ENCODE data around the gene UBXN2A. TPM values are rescaled to one million over a fixed set of nuclear protein-coding genes. Genes with fewer than 3 reads are reported as not detected.

The UBXN2A gene
- total RNA-seq, 2 donors from 2014 or later = 10.0 to 17.3 TPM

DNA sequence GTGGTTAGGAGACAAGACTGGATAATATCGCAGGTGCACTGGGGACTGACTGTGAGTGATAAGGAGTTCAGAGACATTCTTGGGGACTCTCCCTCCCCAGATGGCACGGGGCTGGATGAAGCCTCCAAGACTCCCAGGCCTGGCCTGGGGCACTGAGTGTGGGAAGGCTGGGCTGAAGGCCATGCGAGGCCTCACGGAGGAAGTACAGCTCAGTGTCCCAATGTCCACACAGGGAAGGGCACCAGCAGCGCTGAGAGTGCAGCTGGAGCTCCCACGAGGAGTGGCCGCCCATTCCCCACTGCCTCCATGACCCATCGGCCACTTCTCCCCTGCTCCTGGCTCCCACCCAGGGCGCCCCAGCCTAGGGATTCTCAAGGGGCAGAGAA lies 76.1 kb downstream of the UBXN2A start:
- Histone ChIP-seq H3K4me3 (no peak overlapping the region), H3K9me3 (no peaks in the 10 kb centered on the region), H3K27me3 (peaks cover 3% of the 10 kb centered on the region), H3K9ac (ENCODE audit: low read depth in 2 of 2, low read length in 2 of 2) (no peak overlapping the region), H3K27ac (no peak overlapping the region), H3K4me1 (no peaks in the 10 kb centered on the region), H3K36me3 (no peaks in the 10 kb centered on the region)
- TF ChIP-seq, protein P1, sequence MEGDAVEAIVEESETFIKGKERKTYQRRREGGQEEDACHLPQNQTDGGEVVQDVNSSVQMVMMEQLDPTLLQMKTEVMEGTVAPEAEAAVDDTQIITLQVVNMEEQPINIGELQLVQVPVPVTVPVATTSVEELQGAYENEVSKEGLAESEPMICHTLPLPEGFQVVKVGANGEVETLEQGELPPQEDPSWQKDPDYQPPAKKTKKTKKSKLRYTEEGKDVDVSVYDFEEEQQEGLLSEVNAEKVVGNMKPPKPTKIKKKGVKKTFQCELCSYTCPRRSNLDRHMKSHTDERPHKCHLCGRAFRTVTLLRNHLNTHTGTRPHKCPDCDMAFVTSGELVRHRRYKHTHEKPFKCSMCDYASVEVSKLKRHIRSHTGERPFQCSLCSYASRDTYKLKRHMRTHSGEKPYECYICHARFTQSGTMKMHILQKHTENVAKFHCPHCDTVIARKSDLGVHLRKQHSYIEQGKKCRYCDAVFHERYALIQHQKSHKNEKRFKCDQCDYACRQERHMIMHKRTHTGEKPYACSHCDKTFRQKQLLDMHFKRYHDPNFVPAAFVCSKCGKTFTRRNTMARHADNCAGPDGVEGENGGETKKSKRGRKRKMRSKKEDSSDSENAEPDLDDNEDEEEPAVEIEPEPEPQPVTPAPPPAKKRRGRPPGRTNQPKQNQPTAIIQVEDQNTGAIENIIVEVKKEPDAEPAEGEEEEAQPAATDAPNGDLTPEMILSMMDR (IDR thresholded peaks at IDR 0.05) = no peak
- intact Hi-C loops (cut with DNase I) = no loop called here
- DNase-seq = no peak

DNA sequence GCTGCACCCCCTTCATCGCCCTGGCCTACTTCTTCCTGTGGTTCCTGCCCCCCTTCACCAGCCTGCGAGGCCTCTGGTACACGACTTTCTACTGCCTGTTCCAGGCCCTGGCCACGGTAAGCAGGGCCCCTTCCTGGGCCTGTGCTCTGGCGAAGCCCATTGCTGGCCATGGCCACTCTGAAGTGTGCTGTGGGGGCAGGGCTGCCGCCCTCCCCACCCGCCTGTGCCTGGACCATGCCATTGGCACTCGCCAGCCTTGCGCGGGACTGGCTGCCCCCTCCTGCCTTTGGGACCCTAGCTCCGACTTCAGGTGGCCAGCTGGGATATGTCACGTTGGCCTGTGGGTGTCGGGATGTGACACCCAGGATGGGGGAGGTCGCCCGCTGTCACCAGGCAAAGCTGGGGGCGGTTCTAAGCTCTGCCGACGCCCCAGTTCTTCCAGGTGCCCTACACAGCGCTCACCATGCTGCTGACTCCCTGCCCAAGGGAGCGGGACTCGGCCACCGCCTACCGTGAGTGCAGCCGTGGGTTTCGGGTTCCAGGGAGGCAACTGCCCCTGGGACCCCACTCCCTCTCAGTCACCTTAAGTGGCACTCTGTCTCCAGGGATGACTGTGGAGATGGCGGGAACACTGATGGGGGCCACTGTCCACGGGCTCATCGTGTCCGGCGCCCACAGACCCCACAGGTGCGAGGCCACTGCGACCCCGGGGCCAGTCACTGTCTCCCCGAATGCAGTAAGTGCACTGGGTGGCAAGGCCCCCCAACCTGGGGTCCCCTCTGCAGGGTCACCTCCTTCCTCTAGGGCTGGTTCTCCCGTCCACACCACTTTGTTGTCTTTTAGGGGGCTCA lies 76.8 kb downstream of the UBXN2A start:
- no peaks in the 10 kb centered on the region for H3K9me3 ChIP-seq
- H3K4me1 ChIP-seq = no peaks in the 10 kb centered on the region
- intact Hi-C loops (cut with DNase I) = no loop called here
- TF ChIP-seq, protein P1 (IDR thresholded peaks at IDR 0.05) = no peak
- no peak overlapping the region for H3K9ac ChIP-seq (ENCODE audit: low read depth in 2 of 2, low read length in 2 of 2)
- H3K4me3 ChIP-seq = no peak overlapping the region
- no peak for DNase-seq
- H3K27ac ChIP-seq = no peak overlapping the region
- no peaks in the 10 kb centered on the region for H3K36me3 ChIP-seq
- H3K27me3 ChIP-seq = no peaks in the 10 kb centered on the region

GRCh38 chr2:24017711-24018110 lies 77.4 kb downstream of the UBXN2A start:
- Histone ChIP-seq H3K27me3 (no peaks in the 10 kb centered on the region), H3K4me3 (no peak overlapping the region), H3K9me3 (no peaks in the 10 kb centered on the region), H3K4me1 (no peaks in the 10 kb centered on the region), H3K9ac (ENCODE audit: low read depth in 2 of 2, low read length in 2 of 2) (no peak overlapping the region), H3K36me3 (no peaks in the 10 kb centered on the region), H3K27ac (no peak overlapping the region)
- no peak for DNase-seq
- TF ChIP-seq, protein P1 (IDR thresholded peaks at IDR 0.05) = no peak
- intact Hi-C loops (cut with DNase I) = no loop called here

DNA sequence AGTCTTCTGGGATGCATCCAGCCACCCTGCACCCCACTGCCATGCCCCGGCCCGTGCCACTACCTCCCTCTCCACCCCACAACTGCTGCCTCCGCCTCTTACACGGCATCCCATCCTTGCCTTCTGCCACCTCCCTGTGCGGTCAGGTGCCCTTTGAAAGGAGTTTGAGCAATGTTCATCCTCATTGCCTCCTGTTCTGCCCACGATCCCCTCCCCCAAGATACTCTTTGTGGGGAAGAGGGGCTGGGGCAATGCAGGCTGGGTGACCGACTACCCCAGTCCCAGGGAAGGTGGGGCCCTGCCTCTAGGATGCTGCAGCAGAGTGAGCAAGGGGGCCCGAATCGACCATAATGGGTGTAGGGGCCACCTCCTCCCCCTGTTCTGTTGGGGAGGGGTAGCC lies 78.0 kb downstream of the UBXN2A start:
- H3K27me3 ChIP-seq = no peaks in the 10 kb centered on the region
- no peaks in the 10 kb centered on the region for H3K4me1 ChIP-seq
- H3K27ac ChIP-seq = no peak overlapping the region
- H3K9ac ChIP-seq (ENCODE audit: low read depth in 2 of 2, low read length in 2 of 2) = no peak overlapping the region
- no peaks in the 10 kb centered on the region for H3K36me3 ChIP-seq
- intact Hi-C loops (cut with DNase I) = no loop called here
- no peak overlapping the region for H3K4me3 ChIP-seq
- DNase-seq = no peak
- no peaks in the 10 kb centered on the region for H3K9me3 ChIP-seq
- TF ChIP-seq, protein P1 (IDR thresholded peaks at IDR 0.05) = no peak

DNA sequence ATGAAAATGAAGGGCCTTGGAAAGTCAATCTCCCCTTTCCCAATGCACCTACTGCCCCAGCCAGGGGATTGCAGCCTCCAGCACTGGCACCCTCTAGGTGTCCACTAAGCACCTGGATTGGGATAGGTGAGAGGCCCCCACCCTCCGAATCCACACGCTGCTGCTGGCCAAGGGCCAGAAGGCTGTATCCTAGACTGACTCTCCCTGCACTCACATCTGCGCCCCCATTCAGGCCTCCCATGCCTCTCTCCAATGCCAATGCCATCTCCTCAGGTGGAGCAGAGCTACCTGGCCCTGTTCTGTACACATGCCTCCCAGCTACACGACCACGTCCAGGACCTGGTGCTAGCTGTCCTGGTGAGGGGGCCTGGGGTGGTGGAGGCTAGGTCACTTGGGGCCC lies 79.5 kb downstream of the UBXN2A start:
- intact Hi-C loops (cut with DNase I) = loop anchor here (5.0 kb wide), 1 partner anchor 143 kb away; no protein-coding TSS in a partner anchor
- no peak overlapping the region for H3K9ac ChIP-seq (ENCODE audit: low read depth in 2 of 2, low read length in 2 of 2)
- TF ChIP-seq, protein P1 (IDR thresholded peaks at IDR 0.05) = no peak
- H3K4me1 ChIP-seq = no peaks in the 10 kb centered on the region
- no peak overlapping the region for H3K4me3 ChIP-seq
- no peaks in the 10 kb centered on the region for H3K9me3 ChIP-seq
- H3K27ac ChIP-seq = no peak overlapping the region
- DNase-seq = no peak
- no peaks in the 10 kb centered on the region for H3K36me3 ChIP-seq
- H3K27me3 ChIP-seq = no peaks in the 10 kb centered on the region

Data from colonic mucosa (tissue), 4 donors.